ENCODE results near the gene FOXP1.
A peak's percentile ranks its signal among the peaks of the same experiment; 100 is the strongest.

Gene FOXP1

DNA sequence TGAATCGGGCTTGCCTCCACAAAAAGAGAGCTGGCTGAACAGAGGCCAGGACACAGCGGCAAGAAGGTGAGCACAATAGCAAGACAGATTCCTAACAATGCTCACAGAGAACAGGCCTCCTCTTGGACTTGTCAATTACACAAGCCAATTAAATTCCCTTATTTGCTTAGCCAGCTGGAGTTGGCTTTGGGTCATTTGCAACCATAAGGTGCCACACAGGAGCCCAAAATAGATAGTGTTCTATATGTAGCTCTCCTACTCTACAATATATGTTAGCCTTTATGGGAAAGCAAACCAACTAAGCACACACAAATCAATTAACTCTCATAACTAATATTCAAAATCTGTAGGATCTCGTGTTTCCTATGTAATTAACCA is 335.6 kb downstream of the FOXP1 start:
- no peak for DNase-seq

DNA sequence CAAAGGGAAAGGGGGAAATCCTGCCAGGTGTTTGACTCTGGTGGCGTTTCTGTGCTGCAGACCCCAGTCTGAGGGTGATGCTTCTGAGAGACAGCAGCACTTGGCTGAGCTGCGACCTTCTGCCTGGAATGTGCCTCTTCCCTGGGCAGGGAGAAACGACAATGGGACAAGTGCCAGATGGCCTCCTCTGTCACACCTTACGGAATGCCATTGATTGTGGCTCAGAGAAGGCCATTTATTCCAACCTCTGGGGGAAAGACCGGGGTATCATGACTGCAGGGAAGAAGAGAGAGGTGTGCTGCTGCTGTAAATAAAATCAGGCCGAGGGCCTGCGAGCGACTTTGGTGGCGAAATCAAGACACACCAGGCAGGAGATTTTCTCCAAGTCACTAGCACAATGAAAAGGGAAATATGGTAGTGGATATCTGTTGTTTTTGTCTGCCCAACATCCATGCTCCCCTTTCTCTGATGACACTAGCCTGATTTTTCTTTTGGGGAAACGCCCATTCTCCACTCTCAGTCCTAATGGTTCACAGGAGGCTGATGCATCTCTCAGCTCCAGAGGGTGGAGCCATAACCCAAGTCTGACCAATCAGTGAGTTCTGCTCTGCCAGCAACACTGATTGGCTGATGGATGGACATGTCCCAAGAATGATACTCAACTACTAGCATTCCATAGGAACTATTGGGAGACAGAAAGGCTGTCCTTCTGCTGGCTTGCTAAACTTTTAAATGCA is 336.1 kb downstream of the FOXP1 start:
- DNase-seq, result no peak

DNA sequence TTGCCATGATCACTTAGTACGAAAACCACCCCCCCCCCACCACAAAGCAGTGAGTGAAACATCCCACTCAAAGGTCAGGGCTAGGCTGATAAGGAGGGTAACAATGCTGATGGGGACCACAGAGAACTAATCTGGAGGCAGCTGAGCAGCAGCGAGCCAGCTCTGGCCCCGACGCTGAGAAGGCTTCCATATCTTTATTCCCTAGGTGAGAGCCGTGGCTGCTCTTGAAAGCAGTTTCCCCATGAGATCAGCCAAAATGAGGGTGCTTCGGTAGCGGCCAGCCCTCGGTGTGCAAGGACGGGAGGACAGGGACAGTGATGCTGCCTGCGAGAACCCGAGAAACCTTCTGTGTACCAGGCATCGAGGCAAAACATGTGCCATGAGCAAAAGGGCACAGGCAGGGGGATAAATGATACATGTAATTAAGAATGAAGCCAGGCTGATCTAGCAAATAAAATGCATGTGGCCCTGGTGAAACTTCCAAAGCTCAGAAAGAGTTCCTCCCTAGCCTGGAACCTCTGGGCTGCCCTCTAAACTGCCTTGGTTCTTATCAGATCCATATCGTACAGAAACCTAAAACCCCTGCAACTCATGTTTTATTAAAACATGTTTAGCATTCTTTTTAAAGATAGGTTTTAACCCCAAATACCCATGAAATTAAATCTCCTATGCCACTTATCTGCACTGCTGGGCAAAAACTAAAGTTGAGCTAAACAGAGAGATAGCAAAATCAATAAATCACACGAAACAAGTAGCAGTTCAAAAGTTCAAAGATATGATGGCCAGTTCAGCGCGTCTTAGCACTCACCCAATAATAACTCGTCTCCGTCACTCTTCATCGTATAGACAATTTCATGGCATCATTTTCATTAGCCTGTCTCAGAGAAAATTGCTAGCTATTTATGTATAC is 337.3 kb downstream of the FOXP1 start:
- DNase-seq, result no peak

DNA sequence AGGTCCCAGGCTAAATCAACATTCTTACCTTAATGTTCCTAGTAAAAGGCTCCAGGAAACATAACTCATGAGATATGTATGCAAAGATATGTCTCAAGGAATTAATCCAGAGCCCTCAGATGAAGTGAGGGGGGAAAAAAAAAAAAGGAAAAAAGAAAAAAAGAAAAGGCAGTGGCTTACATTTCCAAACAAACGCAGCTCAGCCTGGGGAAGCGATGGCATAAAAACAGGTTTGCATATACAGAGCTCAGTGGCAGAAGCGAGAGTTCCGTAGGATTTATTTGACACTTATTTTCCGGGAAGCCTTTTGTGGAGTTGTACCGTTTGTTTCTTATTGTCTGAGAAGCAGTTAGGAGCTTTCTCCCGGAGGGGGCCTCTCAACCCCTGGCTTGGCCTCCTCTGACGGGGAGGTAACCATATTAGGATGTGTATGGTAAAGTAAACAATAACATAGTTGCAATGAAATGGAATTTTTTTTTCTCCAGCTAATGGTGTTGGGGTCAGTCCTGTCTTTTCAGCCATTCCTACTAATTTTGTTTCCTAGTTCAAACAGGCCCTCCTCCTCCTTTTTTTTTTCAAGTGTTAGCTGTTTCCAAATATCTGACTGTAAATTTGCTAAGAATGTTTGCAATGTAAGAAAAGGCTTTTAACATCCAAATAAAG is 338.6 kb downstream of the FOXP1 start:
- DNase-seq, result no peak

DNA sequence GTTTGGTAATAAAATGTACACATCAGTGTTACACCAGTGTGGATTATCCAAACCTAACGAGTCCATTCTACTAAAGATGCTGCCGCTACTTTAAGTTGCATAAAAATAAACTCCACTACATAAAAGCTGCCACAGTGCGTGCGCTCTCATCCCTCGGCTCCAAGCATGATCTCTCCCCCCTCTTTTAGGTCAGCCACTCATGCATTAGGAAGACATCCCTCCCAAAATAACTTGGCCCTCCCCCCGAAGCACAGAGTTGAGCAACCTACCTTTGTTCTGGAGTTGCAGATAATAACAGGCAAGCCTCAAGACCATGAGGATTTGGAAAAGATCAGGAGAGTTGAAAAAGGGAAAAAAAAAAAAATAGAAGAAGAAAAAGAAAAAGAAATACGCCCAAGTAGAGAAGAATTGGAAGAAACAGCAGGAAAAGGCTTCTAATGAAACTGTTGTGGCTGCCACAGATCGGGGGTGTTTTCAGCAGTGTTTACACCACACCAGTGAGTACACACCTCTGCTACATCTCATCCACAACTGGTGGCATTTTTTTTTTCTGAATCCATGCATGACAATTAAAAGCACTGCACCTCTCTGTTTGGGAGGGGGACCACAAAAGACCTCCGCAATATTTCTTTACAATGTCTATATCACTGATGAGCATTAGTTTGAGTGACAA is 339.2 kb downstream of the FOXP1 start:
- DNase-seq, result no peak

DNA sequence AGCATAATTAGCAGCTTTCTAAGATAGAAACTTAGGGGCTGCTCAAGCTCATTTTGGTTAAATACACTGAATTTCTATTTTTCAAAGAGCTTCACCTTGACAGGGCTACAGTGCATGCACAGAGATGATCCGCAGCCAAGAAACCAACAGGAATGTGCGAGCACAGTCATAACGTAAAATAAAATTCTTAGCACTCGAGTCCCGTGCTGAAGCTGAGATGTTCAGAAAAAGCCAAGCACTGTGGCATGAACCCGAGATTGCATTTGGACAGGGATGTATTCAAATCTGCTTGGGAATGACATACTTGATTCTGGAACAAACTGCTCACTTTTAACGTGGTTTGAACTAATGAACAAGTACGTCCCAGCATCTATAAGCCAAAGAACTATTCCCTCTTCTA is 340.3 kb downstream of the FOXP1 start:
- DNase-seq, result no peak

DNA sequence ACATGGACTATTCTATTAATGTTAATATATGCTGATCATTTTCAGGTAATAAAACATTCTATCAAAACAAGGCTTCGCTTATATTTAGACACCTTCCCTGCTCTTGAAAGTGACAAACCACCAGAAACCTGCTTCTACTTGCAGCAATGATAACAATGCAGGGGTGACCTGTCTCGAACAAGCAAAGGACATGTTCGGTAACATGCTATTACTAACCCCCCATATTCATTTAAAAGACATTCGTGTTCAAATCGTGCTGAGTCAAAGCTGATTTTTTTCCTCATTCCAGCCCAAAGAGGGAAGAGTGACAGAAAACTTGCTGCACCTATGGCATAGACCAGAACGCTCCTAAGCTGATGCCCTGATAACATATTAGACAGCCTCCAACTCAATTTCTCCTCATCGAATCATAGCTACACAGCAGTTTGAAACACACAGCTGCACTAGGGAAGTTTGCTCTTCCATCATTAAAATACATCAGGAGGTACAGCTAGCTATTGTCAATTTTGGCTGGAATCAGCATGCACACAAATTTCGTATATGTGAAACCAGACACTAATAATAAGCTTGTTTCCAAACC is 341.5 kb downstream of the FOXP1 start:
- no peak for DNase-seq

DNA sequence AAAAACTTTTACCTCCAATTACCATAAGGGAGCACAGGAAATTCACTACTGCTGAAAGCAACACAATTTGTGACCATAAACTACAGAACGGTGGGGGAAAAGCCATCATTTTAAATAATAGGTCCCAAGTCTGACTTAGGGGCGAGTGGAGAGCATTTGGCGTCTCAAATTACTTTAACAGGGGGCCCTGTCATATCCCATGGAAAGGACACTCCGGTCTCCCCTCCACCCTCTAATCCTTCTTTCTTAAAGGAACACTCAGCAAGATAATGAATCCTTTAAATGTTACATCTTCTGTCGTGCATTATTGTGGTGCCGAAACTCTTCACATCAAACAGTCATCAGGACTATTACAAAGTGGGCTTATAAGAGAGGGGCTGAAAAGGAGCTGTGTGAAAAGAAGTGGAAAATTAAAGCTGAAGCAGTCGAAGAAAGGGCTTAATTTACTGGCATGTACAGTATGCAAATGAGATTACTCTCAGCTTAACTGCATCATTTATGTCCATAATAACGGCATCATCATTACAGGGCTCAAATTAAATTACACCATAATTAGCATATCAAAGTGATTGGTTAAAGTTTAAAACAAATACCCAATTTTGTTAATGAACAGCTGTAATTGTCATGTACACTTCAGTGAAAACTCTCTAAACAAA is 342.2 kb downstream of the FOXP1 start:
- DNase-seq, result no peak

DNA sequence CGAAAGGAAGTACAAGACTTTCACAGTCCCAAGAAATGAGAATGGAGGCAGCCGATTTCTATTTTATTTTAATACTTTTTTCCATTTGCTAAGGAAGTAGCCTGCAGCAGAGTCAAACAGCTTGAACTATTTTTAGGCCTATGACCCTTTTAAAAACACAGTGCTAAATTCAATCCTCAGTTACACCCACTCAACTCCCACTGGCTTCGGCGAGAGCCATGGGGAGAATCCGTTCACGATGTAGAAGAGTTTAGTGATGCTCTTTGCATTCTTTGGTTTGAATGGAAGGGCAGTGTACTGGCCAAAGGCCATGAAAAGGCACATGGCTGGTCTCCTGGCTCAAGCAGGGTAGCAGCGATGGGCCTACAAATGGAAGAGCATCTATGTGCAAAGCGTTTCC is 343.5 kb downstream of the FOXP1 start:
- no peak for DNase-seq

DNA sequence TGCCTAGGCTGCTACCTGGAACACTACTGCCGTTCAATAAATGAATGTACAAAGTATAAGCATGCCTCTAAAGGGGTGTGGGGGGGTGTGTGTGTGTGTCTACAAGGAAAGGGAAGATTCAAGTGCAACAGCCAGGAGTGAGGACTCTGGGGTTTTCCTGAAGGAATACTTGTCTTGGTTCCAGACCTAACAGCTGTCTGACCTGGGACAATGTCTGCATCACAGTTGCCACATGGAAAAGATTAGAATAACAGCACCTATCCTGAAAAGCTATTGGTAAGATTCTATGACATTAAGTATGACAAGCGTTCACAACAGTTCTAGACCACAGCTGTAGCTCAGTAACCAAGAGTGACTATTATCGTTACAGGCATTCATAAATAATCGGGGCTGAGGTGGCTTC is 345.2 kb downstream of the FOXP1 start:
- DNase-seq, result no peak

DNA sequence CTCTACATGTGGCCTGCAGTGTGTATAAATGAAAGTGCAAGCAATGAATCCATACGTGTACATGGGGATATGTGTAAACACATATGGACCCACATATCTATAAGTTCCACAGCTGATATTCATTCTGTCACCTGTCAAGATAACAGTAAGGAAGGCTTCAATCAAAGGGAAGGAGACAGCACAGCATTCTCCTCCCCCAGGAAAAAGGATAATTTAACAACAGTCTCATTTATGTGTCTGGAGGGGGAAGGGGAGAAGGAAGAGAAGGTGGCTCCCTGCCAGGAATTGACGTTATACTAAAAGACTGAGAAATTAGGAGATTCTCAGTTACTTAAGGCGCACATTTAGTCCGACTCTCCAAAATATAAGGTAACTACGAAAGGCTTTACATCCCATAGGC is 345.9 kb downstream of the FOXP1 start:
- DNase-seq, result no peak

DNA sequence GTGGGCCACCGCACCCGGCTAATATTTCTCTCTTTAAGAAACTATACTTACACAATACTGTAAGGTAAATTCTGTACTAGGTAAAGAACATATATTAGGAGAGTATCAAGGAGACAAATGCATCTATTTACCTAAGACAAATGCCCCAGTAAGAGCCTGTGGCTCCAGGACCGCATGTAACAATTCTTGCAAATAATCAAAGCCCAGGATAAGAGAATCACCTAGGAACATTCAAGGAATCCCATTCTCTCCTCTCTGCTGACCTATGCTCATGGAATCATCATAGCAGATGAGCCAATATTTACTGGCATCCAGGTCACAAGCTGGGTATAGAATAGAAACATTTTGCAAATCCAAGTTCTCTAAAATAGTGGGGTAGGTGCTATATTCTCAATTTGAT is 347.7 kb downstream of the FOXP1 start:
- DNase-seq, result no peak

DNA sequence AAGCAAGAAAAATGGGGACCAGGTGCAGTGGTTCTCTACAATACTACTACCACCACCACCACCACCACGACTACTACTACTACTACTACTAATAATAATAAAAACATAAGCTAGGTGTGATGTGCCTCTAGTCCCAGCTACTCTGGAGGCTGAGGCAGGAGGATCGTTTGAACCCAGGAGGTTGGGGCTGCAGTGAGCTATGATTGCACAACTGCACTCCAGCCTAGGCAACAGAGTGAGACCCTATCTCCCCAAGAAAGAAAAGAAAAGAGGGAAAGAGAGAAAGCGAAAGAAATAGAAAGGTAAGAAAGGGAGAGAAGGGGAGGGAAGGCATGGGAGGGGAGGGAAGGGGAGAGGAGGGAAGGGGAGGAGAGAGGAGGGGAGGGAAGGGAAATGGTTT is 350.6 kb downstream of the FOXP1 start:
- DNase-seq, result no peak

DNA sequence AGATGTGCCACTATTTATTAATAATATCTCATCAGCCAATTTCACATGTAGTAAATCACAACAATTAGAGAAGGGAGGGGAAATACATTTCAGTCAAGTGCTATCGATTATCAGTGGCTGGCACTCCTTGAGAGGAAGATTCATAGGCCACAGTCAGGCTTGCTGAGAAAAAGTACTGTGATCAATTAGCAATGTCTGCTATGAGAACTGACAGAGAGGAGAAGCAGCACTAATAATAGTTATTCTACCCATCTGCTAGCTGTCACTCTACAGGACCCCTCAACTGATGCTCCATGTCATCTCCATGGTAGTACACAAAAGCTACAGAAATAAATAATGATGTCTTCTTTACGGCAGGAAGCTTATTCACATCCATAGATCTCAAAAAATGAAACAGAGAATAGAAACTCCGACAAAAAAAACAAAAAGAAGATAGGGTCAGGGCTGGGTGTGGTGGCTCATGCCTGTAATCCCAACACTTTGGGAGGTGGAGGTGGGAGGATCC is 351.3 kb downstream of the FOXP1 start:
- DNase-seq, result peak; percentile 21

DNA sequence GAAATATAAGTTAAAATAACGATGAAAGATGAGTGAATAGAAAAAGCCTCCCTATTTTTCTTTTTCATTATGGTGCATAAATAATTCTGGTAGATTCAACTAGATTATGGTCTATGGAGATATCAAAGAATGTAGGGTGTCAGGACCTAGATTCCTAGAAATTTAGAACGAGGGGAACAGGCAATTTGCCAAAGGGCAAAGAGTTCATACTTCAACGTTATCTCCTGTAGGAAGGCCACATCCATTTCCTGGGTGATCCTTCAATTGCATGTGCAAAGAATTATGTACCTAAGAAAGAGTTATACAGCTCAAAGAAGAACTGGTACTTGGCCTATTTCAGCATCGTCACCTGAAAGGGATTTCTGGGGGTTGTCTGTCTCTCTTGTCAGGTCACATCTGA is 351.8 kb downstream of the FOXP1 start:
- DNase-seq, result no peak

DNA sequence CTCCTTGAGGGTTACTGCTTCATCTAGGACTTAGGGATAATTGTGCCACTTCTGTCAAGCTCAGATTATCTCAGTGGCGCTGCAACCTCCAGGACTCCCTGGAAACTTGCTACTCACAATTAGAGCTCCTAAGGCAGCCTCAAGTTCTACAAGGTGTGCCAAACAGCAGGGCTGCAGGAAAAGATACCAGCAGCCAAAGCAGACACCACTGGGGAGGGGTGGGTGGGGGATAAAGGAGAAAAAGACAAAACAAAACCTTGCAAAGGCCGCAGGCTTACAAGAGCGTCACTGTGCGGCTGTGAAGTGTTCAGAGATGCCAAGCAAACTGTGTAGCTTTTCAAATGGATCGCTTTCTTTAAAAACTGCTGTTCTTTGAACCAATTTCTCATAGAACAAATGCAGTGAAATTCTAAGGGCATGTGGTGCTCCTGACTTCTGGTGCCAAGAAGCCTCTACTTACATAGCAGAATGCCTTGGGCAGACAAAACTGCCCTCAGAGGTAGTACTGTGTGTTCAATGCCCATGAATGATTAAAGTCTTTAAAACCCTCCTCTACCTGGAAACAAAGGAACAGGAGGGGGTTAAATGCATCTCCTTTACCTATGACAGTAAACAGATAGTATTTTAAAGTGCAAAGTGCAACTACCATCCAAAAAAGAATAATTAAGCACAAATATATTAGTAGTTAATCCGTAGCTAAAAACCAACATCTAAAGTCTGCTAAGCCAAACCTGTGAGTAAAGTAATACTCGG is 353.4 kb downstream of the FOXP1 start:
- no peak for DNase-seq

DNA sequence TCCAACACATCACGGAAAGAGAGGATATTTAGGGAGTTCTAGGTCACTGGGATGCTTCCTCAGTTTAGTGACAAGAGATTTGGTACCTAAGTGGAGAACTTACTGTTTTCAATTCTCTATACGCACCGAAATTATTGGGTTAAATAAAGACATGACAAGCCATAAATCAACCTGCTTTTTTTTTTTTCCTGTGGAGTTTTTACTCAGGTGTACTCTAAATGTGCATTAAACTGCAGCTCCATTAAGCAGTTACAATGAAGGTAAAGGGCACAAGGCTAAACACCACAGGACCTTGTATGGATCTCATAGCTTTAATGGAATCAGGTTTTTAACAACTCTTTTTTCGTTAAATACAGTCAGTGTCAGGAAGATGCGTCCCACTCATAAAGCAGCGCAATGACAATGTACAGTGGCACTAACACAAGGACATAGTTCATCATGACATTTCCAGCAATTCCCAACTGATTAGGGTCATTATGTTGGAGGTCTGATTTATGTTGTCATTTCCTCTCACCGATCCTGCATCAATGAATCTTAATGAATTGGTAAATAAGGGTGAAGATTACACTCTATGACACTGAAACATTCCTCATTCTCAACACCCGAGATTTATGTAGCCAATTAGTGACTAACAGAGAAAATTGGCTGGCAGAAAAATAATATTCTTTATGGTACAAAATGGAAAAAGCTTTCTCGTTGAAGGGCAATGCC is 355.2 kb downstream of the FOXP1 start:
- DNase-seq, result no peak

DNA sequence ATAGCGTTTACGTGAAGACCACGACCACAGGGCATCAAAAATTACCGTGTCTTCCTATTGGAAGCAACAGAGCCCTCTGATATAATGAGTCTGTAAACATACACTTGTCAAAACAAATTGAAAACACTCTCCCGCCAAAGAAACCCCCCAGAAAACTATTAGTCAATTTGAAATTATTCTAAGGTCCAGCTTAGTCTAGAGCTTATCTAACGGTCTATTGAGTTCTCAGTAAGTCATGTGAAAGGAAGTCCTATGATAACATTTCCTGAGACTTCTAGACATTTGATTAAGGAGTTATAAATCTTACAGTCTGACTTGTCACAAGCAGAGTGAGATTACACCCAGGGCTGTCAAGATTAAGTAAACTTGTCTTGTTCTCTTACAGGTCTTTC is 356.3 kb downstream of the FOXP1 start:
- peak; percentile 63 for DNase-seq

DNA sequence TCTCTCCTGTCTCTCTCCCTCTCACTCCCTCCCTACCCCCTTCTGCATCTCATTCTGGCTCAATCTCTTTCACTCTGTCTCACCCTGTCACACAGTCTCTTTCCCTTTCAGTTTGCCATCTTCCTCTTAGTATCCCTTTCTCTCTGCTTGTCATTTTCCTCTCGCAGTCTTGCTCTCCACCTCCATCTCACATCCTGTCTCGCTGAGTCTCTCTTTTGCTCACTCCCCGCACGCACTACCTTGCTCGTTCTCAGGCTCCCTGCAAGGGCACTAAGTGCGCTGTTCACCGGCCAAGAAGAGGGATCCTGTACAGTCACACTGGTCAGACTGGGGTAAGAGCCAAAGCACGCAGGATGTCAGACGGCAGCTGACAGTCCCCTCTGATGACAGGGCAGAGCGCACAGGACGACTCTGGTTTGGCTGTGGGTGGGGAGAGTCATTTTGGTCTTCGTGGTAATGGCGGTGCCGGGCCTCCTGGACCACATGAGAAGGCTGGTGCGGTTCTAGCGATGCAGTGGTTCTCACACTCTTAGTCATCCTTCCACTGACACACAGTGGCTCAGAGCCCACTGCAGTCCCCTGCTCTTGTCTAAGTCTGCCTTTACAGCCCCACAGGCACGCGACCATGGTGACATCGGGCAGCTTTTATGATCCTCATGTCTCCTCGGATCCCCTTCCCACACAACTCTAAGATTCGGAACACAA is 356.8 kb downstream of the FOXP1 start:
- DNase-seq, result peak; percentile 98

DNA sequence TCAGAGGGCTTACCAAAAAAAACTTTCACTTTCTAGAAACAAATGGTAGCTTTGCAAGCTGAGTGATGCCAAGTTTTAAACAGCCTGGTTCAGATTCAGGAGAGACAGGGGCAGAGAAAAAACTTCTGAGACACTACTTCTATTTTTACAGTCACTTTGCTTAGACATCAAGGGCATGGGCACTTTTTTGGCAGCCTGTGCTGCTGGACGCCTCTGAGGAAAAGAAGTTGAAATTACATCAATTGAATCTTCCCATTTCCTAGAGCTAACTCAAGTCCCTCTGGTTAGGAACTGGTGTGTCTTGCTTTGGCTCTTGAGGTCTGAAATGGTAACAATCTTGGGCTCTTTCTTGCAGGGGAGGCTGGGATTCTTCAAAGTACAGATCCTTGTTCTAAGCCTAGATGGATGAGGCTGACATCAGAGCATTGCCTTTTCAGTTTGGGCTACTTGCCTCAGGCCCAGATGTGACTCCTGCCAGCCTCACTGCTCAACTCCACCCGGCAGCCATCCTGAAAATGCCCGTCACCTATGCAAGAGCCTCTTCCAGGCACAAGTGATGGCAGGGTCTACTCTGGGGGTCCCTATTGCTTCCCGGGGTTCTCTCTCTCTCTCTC is 357.5 kb downstream of the FOXP1 start:
- DNase-seq, result peak; percentile 23

Measured in activated CD4-positive, alpha-beta T cell treated with anti-CD3 and anti-CD28 coated beads, Interleukin-10, Interleukin-2, amounts not matched to agents 100 ng/mL and 50 ng/mL, durations not matched to agents 16 hours and 8 hours (primary cell).